Fibroblast of lung (primary cell): ENCODE measurements around the gene DCDC2. TPM values are rescaled to one million over a fixed set of nuclear protein-coding genes. Genes with fewer than 3 reads are reported as not detected.

ENCODE experiments used
- DNase-seq, 2 donors: peaks; one replicate each; pipeline versions ENCODE4 v3.0.0 to v3.0.0-alpha.2; 2010; ENCODE audit warnings: low read depth in 2 of 2
- H2AFZ ChIP-seq: 2 replicates; pipeline ENCODE4 v1.5.1; 2012; ENCODE audit warnings: low read length, control low read depth, inconsistent platforms
- H3K27ac ChIP-seq: 2 replicates; pipeline ENCODE4 v1.5.1; 2011; ENCODE audit warnings: low read length, control low read depth; ENCODE audit not compliant: insufficient read depth
- H3K27me3 ChIP-seq: 2 replicates; pipeline ENCODE4 v1.5.1; 2011; ENCODE audit warnings: mild to moderate bottlenecking, low read length; ENCODE audit not compliant: control insufficient read depth, insufficient read depth
- H3K36me3 ChIP-seq: 2 replicates; pipeline ENCODE4 v1.5.1; 2011; ENCODE audit warnings: low read length; ENCODE audit not compliant: control insufficient read depth, insufficient read depth
- H3K4me1 ChIP-seq: 2 replicates; pipeline ENCODE4 v1.5.1; 2011; ENCODE audit warnings: low read length; ENCODE audit not compliant: control insufficient read depth, insufficient read depth; ENCODE audit errors: extremely low read depth
- H3K4me2 ChIP-seq: 2 replicates; pipeline ENCODE4 v1.5.1; 2011; ENCODE audit warnings: low read length, control low read depth; ENCODE audit not compliant: insufficient read depth; ENCODE audit errors: extremely low read depth
- H3K4me3 ChIP-seq, 4 experiments: fragments of 200-600 bp in 1 of 4; sonication (generic) in 1 of 4; replicated peaks in 1 of 4; 2 replicates each; pipeline ENCODE4 v1.5.1; 2011 to 2016; ENCODE audit warnings: low read length in 4 of 4, low read depth in 3 of 4, mild to moderate bottlenecking in 3 of 4, control low read depth in 2 of 4, inconsistent platforms in 1 of 4, mixed read lengths in 1 of 4; ENCODE audit not compliant: insufficient read depth in 1 of 4; ENCODE audit errors: control extremely low read depth in 1 of 4
- H3K79me2 ChIP-seq: 2 replicates; pipeline ENCODE4 v1.5.1; 2012; ENCODE audit warnings: mild to moderate bottlenecking, low read length, inconsistent platforms; ENCODE audit not compliant: control insufficient read depth, insufficient read depth
- H3K9ac ChIP-seq: 2 replicates; pipeline ENCODE4 v1.5.1; 2011; ENCODE audit warnings: mild to moderate bottlenecking, low read length, control low read depth; ENCODE audit not compliant: insufficient read depth
- H3K9me3 ChIP-seq: 2 replicates; pipeline ENCODE4 v1.5.1; 2012; ENCODE audit warnings: low read depth, low read length; ENCODE audit not compliant: control insufficient read depth, insufficient read depth
- H4K20me1 ChIP-seq: 2 replicates; pipeline ENCODE4 v1.5.1; 2011; ENCODE audit warnings: low read length; ENCODE audit not compliant: control insufficient read depth, insufficient read depth; ENCODE audit errors: extremely low read depth
- EZH2 ChIP-seq: IDR thresholded peaks from 2 replicates; pipeline ENCODE4 v1.5.1; 2012; ENCODE audit warnings: low read length, control low read depth, mild to moderate bottlenecking; ENCODE audit errors: missing control alignments
- polyA plus RNA-seq, 2 donors: library from polyadenylated mRNA; depleted of rRNA in 1 of 2; stranded (reverse) in 1 of 2; unstranded in 1 of 2; fragments of >200 nt; gene quantifications; 2 replicates each; pipeline ENCODE4 v1.2.1, GENCODE V29; 2011 to 2012; ENCODE audit warnings: missing spikeins in 1 of 2
- total RNA-seq: library from RNA; depleted of rRNA; stranded (reverse); fragments of >200 nt; gene quantifications from 2 replicates; pipeline ENCODE4 v1.2.1, GENCODE V29; 2014
- TF ChIP-seq, protein P1 (sequence below), 2 donors: IDR thresholded peaks in 1 of 2; conservative IDR thresholded peaks in 1 of 2; 1 replicate in 1 of 2; 2 replicates in 1 of 2; pipeline ENCODE4 v1.5.1; 2011 to 2012; ENCODE audit warnings: low read length in 2 of 2, control low read depth in 1 of 2, inconsistent platforms in 1 of 2, low read depth in 1 of 2, mild to moderate bottlenecking in 1 of 2

The DCDC2 gene
- total and polyA plus RNA-seq, 2 donors (not counting 1 experiment from before 2014, with no cell fraction given), result 0.01 TPM; not detected in 1

- Histone ChIP-seq H3K79me2 (no peaks in the 10 kb centered on the region), H2AFZ (no peak within 1 kb of the TSS), H3K9me3 (no peaks in the 10 kb centered on the region), H3K4me2 (no peak within 1 kb of the TSS), H3K27ac (no peak within 1 kb of the TSS), H4K20me1 (no peaks in the 10 kb centered on the region), H3K4me1 (no peaks in the 10 kb centered on the region), H3K9ac (no peak within 1 kb of the TSS), H3K36me3 (no peaks in the 10 kb centered on the region), H3K27me3 (no peaks in the 10 kb centered on the region), H3K4me3 (peak within 1 kb of the TSS in 1 of 4 experiments; percentile 16)
- DNase-seq, result no peak
- no peak for TF ChIP-seq EZH2
- TF ChIP-seq, protein P1, sequence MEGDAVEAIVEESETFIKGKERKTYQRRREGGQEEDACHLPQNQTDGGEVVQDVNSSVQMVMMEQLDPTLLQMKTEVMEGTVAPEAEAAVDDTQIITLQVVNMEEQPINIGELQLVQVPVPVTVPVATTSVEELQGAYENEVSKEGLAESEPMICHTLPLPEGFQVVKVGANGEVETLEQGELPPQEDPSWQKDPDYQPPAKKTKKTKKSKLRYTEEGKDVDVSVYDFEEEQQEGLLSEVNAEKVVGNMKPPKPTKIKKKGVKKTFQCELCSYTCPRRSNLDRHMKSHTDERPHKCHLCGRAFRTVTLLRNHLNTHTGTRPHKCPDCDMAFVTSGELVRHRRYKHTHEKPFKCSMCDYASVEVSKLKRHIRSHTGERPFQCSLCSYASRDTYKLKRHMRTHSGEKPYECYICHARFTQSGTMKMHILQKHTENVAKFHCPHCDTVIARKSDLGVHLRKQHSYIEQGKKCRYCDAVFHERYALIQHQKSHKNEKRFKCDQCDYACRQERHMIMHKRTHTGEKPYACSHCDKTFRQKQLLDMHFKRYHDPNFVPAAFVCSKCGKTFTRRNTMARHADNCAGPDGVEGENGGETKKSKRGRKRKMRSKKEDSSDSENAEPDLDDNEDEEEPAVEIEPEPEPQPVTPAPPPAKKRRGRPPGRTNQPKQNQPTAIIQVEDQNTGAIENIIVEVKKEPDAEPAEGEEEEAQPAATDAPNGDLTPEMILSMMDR (conservative IDR thresholded peaks at IDR 0.05 in 1 of 2, IDR thresholded peaks at IDR 0.05 in 1 of 2; ENCODE audit: low read depth in 1 of 2, low read length in 2 of 2), result no peak
Observed at GRCh38 chr6:24125980-24126379, 231.9 kb downstream of the DCDC2 start, which contains the start of gene NRSN1. Gene NRSN1 (plus strand): TSS chr6:24126215. CDS start chr6:24134328, 8,113 bp downstream.

- Histone ChIP-seq H3K9me3 (no peaks in the 10 kb centered on the region), H4K20me1 (no peaks in the 10 kb centered on the region), H3K9ac (no peak overlapping the region), H3K27ac (no peak overlapping the region), H3K4me2 (no peak overlapping the region), H3K79me2 (no peaks in the 10 kb centered on the region), H3K4me3 (no peak overlapping the region), H3K36me3 (no peaks in the 10 kb centered on the region), H2AFZ (no peak overlapping the region), H3K4me1 (no peaks in the 10 kb centered on the region), H3K27me3 (no peaks in the 10 kb centered on the region)
- TF ChIP-seq, protein P1 (conservative IDR thresholded peaks at IDR 0.05 in 1 of 2, IDR thresholded peaks at IDR 0.05 in 1 of 2; ENCODE audit: low read depth in 1 of 2, low read length in 2 of 2), result no peak
- TF ChIP-seq EZH2, result no peak
- DNase-seq, result no peak
Observed at GRCh38 chr6:24122139-24122538, 235.7 kb downstream of the DCDC2 start.

Other genes with a start within 250 kb of the DCDC2 start
- gene NRSN1, start 231.8 kb downstream of the DCDC2 start, total RNA-seq, result not detected in 2 replicates
- gene NRSN1, start 231.8 kb downstream of the DCDC2 start, polyA plus RNA-seq, result not detected in 2 replicates
- gene MRS2, start 44.9 kb upstream of the DCDC2 start, total RNA-seq, result 12.6 and 13.1 TPM in 2 replicates
- 15.3 and 19.9 TPM in 2 replicates for gene MRS2, start 44.9 kb upstream of the DCDC2 start, polyA plus RNA-seq
- under 0.01 TPM in 2 replicates for gene GPLD1, start 131.5 kb upstream of the DCDC2 start, total RNA-seq
- gene GPLD1, start 131.5 kb upstream of the DCDC2 start, polyA plus RNA-seq, result 0.01 and 0.07 TPM in 2 replicates
- gene ALDH5A1, start 136.9 kb upstream of the DCDC2 start, total RNA-seq, result 0.26 and 0.33 TPM in 2 replicates
- gene ALDH5A1, start 136.9 kb upstream of the DCDC2 start, polyA plus RNA-seq, result 0.11 and 0.23 TPM in 2 replicates